ENCODE data around the gene MGAT3. TPM values are rescaled to one million over a fixed set of nuclear protein-coding genes. Genes with fewer than 3 reads are reported as not detected.
"Not testable (repeated sequence)": the region's sequence is repeated elsewhere in the genome, so short reads cannot be mapped to it uniquely, and the experiment has no call there.

Gene MGAT3, protein sequence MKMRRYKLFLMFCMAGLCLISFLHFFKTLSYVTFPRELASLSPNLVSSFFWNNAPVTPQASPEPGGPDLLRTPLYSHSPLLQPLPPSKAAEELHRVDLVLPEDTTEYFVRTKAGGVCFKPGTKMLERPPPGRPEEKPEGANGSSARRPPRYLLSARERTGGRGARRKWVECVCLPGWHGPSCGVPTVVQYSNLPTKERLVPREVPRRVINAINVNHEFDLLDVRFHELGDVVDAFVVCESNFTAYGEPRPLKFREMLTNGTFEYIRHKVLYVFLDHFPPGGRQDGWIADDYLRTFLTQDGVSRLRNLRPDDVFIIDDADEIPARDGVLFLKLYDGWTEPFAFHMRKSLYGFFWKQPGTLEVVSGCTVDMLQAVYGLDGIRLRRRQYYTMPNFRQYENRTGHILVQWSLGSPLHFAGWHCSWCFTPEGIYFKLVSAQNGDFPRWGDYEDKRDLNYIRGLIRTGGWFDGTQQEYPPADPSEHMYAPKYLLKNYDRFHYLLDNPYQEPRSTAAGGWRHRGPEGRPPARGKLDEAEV
- total RNA-seq (1.7 TPM), polyA plus RNA-seq (ENCODE audit: insufficient read depth in 1 of 8, insufficient read length in 8 of 8, low replicate concordance in 1 of 8) (1 to 10 TPM; 3.4 to 9.6 (median 5.0) TPM)
- long read RNA-seq, donor 1, full-length matches to known transcripts, result 1 of 1 reads
- long read RNA-seq, donor 1, partial matches to known transcripts, result 0 of 1 reads
- long read RNA-seq, donor 1, other reads (novel, unspliced or antisense), result 0 of 1 reads
- long read RNA-seq, donor 2, result 0 reads
- long read RNA-seq, donor 3, result 0 reads
- long read RNA-seq, donor 4, result 0 reads
- long read RNA-seq, donor 5, full-length matches to known transcripts, result 3 of 3 reads
- long read RNA-seq, donor 5, partial matches to known transcripts, result 0 of 3 reads
- long read RNA-seq, donor 5, other reads (novel, unspliced or antisense), result 0 of 3 reads
- long read RNA-seq, donor 6, full-length matches to known transcripts, result 1 of 1 reads
- long read RNA-seq, donor 6, partial matches to known transcripts, result 0 of 1 reads
- long read RNA-seq, donor 6, other reads (novel, unspliced or antisense), result 0 of 1 reads
- long read RNA-seq, donor 7, full-length matches to known transcripts, result 1 of 100 reads
- long read RNA-seq, donor 7, partial matches to known transcripts, result 99 of 100 reads
- long read RNA-seq, donor 7, other reads (novel, unspliced or antisense), result 0 of 100 reads
- long read RNA-seq, donor 8, full-length matches to known transcripts, result 1 of 1 reads
- long read RNA-seq, donor 8, partial matches to known transcripts, result 0 of 1 reads
- long read RNA-seq, donor 8, other reads (novel, unspliced or antisense), result 0 of 1 reads
- long read RNA-seq, donor 9, full-length matches to known transcripts, result 1 of 1 reads
- long read RNA-seq, donor 9, partial matches to known transcripts, result 0 of 1 reads
- long read RNA-seq, donor 9, other reads (novel, unspliced or antisense), result 0 of 1 reads
- long read RNA-seq, donor 10, result 0 reads
- long read RNA-seq, donor 11, result 0 reads

DNA sequence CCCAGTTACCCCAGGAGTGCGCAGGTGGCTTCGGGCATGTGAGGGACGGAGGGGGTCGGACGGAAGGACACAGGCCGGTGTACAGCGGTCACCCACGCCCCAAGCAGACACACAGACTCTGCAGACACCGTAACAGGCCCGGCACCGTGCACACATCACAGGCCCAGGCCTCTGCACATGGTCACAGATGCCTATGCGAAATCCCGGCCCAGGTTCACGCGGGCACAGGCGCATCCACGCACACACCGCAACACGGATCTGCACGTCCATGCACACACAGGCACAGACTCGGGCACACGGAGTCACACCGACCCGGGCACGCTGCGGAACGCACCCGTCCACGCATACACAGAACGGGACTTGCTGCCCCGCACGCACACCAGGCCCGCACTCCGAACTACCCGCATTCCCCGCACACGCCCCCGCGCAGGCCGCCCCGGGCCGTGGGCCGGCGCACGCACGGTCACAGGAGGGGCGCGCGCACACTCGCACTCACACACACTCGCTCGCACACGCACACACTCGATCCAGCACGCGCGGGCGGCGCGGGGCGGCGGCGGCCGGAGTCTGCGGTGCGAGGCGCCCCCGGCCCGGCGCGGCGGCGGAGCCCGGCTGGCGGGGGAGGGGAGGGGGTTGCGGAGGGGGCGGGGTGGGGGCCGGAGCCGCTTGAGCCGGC, at the start of gene MGAT3:
TSS of gene MGAT3 (plus strand) at position 491 of the 676 bp plus-strand sequence. CDS start 30,336 bp downstream, outside the sequence.
- Histone ChIP-seq H3K4me1 (ENCODE audit: control insufficient read depth, insufficient read depth, low read length) (peaks cover 24% of the 10 kb centered on the region), H3K4me3 (ENCODE audit: low read length) (peak within 1 kb of the TSS; percentile 45), H3K27me3 (ENCODE audit: control insufficient read depth, insufficient read depth, low read length) (peaks cover 27% of the 10 kb centered on the region), H3K36me3 (ENCODE audit: control insufficient read depth, insufficient read depth, low read length) (no peaks in the 10 kb centered on the region), H3K27ac (ENCODE audit: low read length) (no peak within 1 kb of the TSS), H3K9me3 (replicated peaks; ENCODE audit: control insufficient read depth, low read depth, low read length) (no peaks in the 10 kb centered on the region)
- DNase-seq, result no peak
- whole genome bisulfite sequencing (ENCODE audit: insufficient coverage), result 23% methylated on average over 46 of the region's 80 CpGs

DNA sequence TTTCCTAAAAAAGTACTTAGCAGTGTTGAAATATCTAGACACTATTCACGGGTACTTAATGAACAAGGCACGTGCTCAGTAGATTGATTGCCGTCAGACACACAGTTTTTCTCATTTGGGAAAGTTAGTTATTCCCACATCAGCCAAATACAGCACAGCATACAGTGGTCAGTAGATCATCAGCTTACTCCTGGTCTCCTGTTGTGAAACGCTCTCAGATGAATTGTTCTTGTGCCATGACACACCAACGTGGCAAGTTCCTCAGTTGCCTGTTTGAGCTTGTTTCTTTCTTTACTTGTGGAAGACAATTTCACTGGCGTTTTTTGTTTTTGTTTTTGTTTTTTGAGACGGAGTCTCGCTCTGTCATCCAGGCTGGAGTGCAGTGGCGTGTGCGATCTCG, 48.6 kb upstream of the MGAT3 start:
- no peak overlapping the region for H3K4me3 ChIP-seq (ENCODE audit: low read length)
- no peak overlapping the region for H3K27ac ChIP-seq (ENCODE audit: low read length)
- peaks cover 9% of the 10 kb centered on the region for H3K36me3 ChIP-seq (ENCODE audit: control insufficient read depth, insufficient read depth, low read length)
- no peaks in the 10 kb centered on the region for H3K27me3 ChIP-seq (ENCODE audit: control insufficient read depth, insufficient read depth, low read length)
- H3K4me1 ChIP-seq (ENCODE audit: control insufficient read depth, insufficient read depth, low read length), result peaks cover 16% of the 10 kb centered on the region
- WGBS (ENCODE audit: insufficient coverage), result 83% methylated on average over 1 of the region's 11 CpGs
- no peaks in the 10 kb centered on the region for H3K9me3 ChIP-seq (replicated peaks; ENCODE audit: control insufficient read depth, low read depth, low read length)
- DNase-seq, result no peak

DNA sequence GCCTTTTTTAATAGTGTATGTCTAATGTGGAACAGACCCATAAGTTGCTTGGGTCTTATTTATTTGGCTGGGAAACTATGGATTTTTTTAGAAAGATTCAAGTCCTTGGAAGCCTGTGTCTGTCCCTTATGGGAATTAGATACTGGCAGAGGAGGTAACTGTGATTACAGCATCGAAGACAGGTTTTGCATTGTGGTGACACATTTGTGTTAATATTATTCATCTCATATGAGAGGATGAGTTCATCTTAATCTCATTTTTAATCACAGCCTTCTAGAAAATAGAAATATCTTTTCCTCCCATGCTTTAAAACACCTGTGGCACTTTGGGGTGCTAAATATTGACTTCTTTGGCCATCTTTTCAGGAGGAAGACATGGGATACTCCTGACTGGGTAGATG, 48.0 kb upstream of the MGAT3 start:
- no peaks in the 10 kb centered on the region for H3K9me3 ChIP-seq (replicated peaks; ENCODE audit: control insufficient read depth, low read depth, low read length)
- DNase-seq, result no peak
- no peak overlapping the region for H3K27ac ChIP-seq (ENCODE audit: low read length)
- H3K4me3 ChIP-seq (ENCODE audit: low read length), result no peak overlapping the region
- no CpG with 5 or more reads among the region's 1 CpG for WGBS (ENCODE audit: insufficient coverage)
- H3K4me1 ChIP-seq (ENCODE audit: control insufficient read depth, insufficient read depth, low read length), result peaks cover 18% of the 10 kb centered on the region
- no peaks in the 10 kb centered on the region for H3K27me3 ChIP-seq (ENCODE audit: control insufficient read depth, insufficient read depth, low read length)
- H3K36me3 ChIP-seq (ENCODE audit: control insufficient read depth, insufficient read depth, low read length), result peaks cover 4% of the 10 kb centered on the region

DNA sequence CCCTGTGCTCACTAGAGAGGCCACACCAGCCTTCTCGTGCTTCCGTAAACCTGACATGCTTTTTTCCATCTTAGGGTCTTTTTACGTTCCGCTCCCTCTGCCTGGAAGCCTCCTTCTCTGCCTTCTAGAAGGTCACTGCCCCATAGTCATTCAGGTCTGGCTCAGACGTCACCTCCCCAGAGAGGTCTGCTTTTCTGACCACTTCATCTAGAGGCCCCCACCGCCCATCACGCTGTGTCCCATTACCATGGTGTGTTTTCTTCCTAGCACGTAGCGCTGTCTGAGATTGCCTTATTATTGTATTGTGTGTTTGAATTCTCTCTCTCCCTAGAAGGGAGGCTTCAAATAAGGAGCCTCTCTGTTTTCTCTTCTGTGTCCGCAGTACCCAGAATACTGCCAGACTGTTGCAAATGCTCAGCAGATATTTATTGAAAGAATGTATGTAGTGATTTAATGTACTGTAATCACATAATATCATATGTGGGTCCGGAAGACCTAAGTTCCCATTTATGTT, 47.2 kb upstream of the MGAT3 start:
- no peak overlapping the region for H3K27ac ChIP-seq (ENCODE audit: low read length)
- H3K9me3 ChIP-seq (replicated peaks; ENCODE audit: control insufficient read depth, low read depth, low read length), result no peaks in the 10 kb centered on the region
- peaks cover 2% of the 10 kb centered on the region for H3K36me3 ChIP-seq (ENCODE audit: control insufficient read depth, insufficient read depth, low read length)
- WGBS (ENCODE audit: insufficient coverage), result 80% methylated on average over 5 of the region's 11 CpGs
- H3K4me3 ChIP-seq (ENCODE audit: low read length), result no peak overlapping the region
- H3K4me1 ChIP-seq (ENCODE audit: control insufficient read depth, insufficient read depth, low read length), result peaks cover 24% of the 10 kb centered on the region
- no peaks in the 10 kb centered on the region for H3K27me3 ChIP-seq (ENCODE audit: control insufficient read depth, insufficient read depth, low read length)
- DNase-seq, result no peak

DNA sequence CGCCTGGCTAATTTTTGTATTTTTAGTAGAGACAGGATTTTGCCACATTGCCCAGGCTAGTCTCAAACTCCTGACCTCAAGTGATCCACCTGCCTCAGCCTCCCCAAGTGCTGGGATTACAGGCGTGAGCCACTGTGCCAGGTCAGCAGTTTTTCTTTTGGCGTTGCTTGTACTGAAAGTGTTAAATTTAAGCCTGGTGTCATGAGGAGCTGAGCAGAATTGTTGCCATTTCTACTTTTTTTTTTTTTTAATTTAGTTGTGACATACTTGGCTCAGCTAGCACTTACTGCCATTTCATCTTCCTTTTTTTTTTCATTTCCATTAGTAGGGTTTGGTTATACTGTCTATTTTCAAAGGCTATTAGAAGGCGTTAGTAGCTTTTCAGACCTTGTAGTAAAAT, 46.5 kb upstream of the MGAT3 start:
- Histone ChIP-seq H3K4me1 (ENCODE audit: control insufficient read depth, insufficient read depth, low read length) (peaks cover 20% of the 10 kb centered on the region), H3K4me3 (ENCODE audit: low read length) (no peak overlapping the region), H3K9me3 (replicated peaks; ENCODE audit: control insufficient read depth, low read depth, low read length) (no peaks in the 10 kb centered on the region), H3K27ac (ENCODE audit: low read length) (no peak overlapping the region), H3K27me3 (ENCODE audit: control insufficient read depth, insufficient read depth, low read length) (no peaks in the 10 kb centered on the region), H3K36me3 (ENCODE audit: control insufficient read depth, insufficient read depth, low read length) (peaks cover 5% of the 10 kb centered on the region)
- WGBS (ENCODE audit: insufficient coverage), result no CpG with 5 or more reads among the region's 4 CpGs
- DNase-seq, result no peak

DNA sequence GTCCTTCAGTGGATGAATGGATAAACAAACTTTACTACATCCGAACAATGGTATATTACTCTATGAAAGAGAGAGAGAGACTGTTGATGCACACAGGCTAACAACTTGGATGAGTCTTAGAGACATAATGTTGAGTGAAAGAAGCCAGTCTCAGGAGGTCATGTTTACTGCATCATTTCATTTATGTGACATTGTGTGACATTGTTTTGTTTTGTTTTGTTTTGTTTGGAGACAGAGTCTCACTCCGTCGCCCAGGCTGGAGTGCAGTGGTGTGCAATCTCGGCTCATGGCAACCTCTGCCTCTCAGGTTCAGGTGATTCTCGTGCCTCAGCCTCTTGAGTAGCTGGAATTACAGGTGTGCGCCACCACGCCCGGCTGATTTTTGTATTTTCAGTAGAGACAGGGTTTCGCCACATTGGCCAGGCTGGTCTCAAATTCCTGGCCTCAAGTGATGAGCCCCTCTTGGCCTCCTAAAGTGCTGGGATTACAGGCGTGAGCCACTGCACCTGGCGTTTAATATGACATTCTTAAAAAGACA, 44.9 kb upstream of the MGAT3 start:
- H3K4me3 ChIP-seq (ENCODE audit: low read length); DNase-seq; H3K27me3 ChIP-seq (ENCODE audit: control insufficient read depth, insufficient read depth, low read length); H3K27ac ChIP-seq (ENCODE audit: low read length); H3K9me3 ChIP-seq (replicated peaks; ENCODE audit: control insufficient read depth, low read depth, low read length): not testable (repeated sequence)
- H3K36me3 ChIP-seq (ENCODE audit: control insufficient read depth, insufficient read depth, low read length), result peaks cover 21% of the 10 kb centered on the region
- WGBS (ENCODE audit: insufficient coverage), result 65% methylated on average over 7 of the region's 11 CpGs
- H3K4me1 ChIP-seq (ENCODE audit: control insufficient read depth, insufficient read depth, low read length), result peaks cover 15% of the 10 kb centered on the region

DNA sequence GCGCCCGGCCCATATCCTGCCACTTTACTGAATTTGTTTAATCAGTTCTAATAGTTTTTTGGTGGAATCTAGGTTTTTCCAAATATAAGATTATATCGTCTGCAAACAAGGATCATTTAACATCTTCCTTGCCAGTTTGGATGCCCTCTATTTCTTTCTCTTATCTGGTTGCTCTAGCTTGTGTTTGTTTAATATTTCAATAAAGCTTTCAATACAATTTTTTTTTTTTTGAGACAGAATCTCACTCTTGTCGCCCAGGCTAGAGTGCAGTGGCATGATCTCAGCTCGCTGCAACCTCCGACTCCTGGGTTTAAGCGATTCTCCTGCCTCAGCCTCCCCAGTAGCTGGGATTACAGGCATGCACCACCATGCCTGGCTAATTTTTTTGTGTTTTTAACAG, 43.6 kb upstream of the MGAT3 start:
- DNase-seq, result not testable (repeated sequence)
- WGBS (ENCODE audit: insufficient coverage), result 96% methylated on average over 4 of the region's 7 CpGs
- peaks cover 15% of the 10 kb centered on the region for H3K4me1 ChIP-seq (ENCODE audit: control insufficient read depth, insufficient read depth, low read length)

DNA sequence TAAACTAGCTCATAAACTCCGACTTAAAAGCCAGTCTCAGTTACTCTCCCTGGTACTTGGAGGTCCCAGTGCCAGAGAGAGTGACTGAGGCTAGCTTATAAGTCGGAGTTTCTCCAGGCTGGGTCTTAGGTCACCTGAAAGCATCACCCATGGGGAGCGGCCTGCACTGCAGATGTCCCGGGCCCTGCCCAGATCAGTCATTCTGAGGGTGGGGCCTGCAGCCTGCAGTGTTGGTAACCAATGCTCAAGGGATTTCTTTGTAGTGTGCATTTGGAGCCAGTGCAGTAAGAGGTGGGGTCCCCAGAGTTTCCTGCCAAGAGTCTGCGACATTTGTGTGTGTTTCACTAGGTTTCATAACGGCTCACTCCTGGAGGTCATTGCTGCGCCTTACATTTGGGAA, 42.4 kb upstream of the MGAT3 start:
- H3K9me3 ChIP-seq (replicated peaks; ENCODE audit: control insufficient read depth, low read depth, low read length), result no peaks in the 10 kb centered on the region
- no peak overlapping the region for H3K4me3 ChIP-seq (ENCODE audit: low read length)
- no peaks in the 10 kb centered on the region for H3K27me3 ChIP-seq (ENCODE audit: control insufficient read depth, insufficient read depth, low read length)
- H3K4me1 ChIP-seq (ENCODE audit: control insufficient read depth, insufficient read depth, low read length), result peaks cover 15% of the 10 kb centered on the region
- no peak for DNase-seq
- peaks cover 44% of the 10 kb centered on the region for H3K36me3 ChIP-seq (ENCODE audit: control insufficient read depth, insufficient read depth, low read length)
- WGBS (ENCODE audit: insufficient coverage), result 50% methylated on average over 7 of the region's 7 CpGs
- H3K27ac ChIP-seq (ENCODE audit: low read length), result no peak overlapping the region

More for the DNA sequence above, 43.6 kb upstream of the MGAT3 start:
- H3K27me3 ChIP-seq (ENCODE audit: control insufficient read depth, insufficient read depth, low read length); H3K27ac ChIP-seq (ENCODE audit: low read length); H3K9me3 ChIP-seq (replicated peaks; ENCODE audit: control insufficient read depth, low read depth, low read length); H3K4me3 ChIP-seq (ENCODE audit: low read length): not testable (repeated sequence)
- H3K36me3 ChIP-seq (ENCODE audit: control insufficient read depth, insufficient read depth, low read length), result peaks cover 33% of the 10 kb centered on the region

DNA sequence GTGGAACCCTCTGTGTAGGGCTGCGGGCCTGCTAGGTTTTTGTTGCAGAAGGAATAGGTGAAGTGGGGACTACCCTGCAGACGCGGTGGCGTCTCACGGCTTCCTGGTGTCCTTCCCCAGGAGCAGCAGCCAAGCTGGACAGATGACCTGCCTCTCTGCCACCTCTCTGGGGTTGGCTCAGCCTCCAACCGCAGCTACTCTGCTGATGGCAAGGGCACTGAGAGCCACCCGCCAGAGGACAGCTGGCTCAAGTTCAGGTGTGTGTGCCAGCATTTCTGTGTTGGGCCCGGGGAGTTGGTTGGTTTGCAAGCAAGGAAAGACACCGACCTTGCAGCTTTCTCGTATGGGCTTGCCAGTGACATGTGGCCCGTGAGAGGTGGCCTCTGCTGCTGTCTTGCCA, 41.9 kb upstream of the MGAT3 start:
- H3K4me1 ChIP-seq (ENCODE audit: control insufficient read depth, insufficient read depth, low read length), result peaks cover 15% of the 10 kb centered on the region
- peaks cover 49% of the 10 kb centered on the region for H3K36me3 ChIP-seq (ENCODE audit: control insufficient read depth, insufficient read depth, low read length)
- DNase-seq, result no peak
- H3K27me3 ChIP-seq (ENCODE audit: control insufficient read depth, insufficient read depth, low read length), result no peaks in the 10 kb centered on the region
- no peak overlapping the region for H3K4me3 ChIP-seq (ENCODE audit: low read length)
- 54% methylated on average over 8 of the region's 11 CpGs for WGBS (ENCODE audit: insufficient coverage)
- H3K27ac ChIP-seq (ENCODE audit: low read length), result no peak overlapping the region
- no peaks in the 10 kb centered on the region for H3K9me3 ChIP-seq (replicated peaks; ENCODE audit: control insufficient read depth, low read depth, low read length)
